ENCODE results near the gene CABLES1.

CABLES1 gene

DNA sequence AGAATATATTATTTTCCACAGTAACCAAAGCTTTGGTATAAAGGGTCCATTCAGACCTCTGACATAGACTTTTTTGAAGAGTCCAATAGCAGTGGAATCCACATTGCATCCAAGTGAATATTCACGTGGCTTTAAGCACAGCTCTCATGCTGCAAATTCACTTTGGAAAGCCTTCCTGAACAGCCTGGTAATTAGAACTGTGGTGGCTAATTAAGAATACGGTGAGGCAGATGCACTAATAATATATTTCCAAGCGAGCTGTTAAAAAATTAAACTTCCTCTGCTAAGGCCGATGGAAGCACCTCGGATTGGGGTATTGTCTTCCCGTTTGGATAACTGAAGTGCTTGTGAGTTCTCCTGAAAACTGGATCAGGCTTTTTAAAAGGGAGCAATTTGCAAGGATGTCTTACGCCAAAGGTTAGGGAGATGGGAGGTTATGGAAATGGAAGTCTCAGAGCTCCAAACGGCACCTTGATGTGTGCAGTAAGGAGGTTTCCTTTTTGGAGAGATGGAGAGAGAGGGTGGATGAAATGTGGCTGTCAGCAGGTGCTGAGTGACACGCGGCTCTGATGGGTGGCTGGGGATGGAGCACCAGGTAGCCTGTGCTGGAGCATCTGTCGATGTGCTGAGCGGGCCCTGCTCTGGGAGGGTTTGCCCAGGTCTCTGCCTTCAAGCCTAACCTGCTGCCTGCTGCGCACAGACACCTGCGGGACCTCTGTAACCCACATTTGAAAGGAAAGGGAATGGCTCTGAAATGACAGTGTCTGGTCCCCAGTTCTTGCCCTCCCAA lies 37.5 kb downstream of the CABLES1 start:
- Histone ChIP-seq H2BK12ac (ENCODE audit: low read length) (no peak overlapping the region), H3K27ac (ENCODE audit: low read depth, low read length) (no peak overlapping the region), H3K9ac (ENCODE audit: low read length) (no peak overlapping the region), H4K8ac (ENCODE audit: low read depth, low read length) (no peak overlapping the region), H3K27me3 (ENCODE audit: insufficient read depth, low read length) (no peaks in the 10 kb centered on the region), H2BK120ac (ENCODE audit: insufficient read depth, low read length, poor library complexity) (no peak overlapping the region), H3K4ac (ENCODE audit: low read depth, low read length) (no peak overlapping the region), H3K14ac (ENCODE audit: low read length) (no peak overlapping the region), H3K4me1 (ENCODE audit: control insufficient read depth in 1 of 2, insufficient read depth in 2 of 2, low read length in 2 of 2) (peaks cover 0 to 7% of the 10 kb centered on the region in 2 experiments), H3K4me2 (ENCODE audit: low read length) (no peak overlapping the region), H3K18ac (ENCODE audit: low read length) (no peak overlapping the region), H3K9me3 (ENCODE audit: insufficient read depth, low read depth, low read length) (peaks cover 2% of the 10 kb centered on the region), H2AFZ (ENCODE audit: insufficient read depth, low read length, poor library complexity) (no peak overlapping the region), H2AK5ac (ENCODE audit: low read length) (no peak overlapping the region), H2BK5ac (ENCODE audit: low read depth, low read length, poor library complexity) (no peak overlapping the region), H3K36me3 (ENCODE audit: control insufficient read depth in 1 of 2, insufficient read depth in 2 of 2, low read length in 2 of 2) (no peaks in the 10 kb centered on the region), H3K79me1 (ENCODE audit: low read length) (no peaks in the 10 kb centered on the region), H4K12ac (ENCODE audit: low read depth, low read length) (no peak overlapping the region), H3K23ac (ENCODE audit: low read length) (no peak overlapping the region), H3K4me3 (ENCODE audit: low read depth, low read length) (no peak overlapping the region), H3K79me2 (ENCODE audit: control insufficient read depth, insufficient read depth, low read length, poor library complexity) (no peaks in the 10 kb centered on the region), H4K91ac (ENCODE audit: low read depth, low read length) (no peak overlapping the region)
- DNase-seq, result no peak
- WGBS (ENCODE audit: extremely low coverage, insufficient coverage, insufficient read length), result no CpG with 5 or more reads among the region's 14 CpGs

DNA sequence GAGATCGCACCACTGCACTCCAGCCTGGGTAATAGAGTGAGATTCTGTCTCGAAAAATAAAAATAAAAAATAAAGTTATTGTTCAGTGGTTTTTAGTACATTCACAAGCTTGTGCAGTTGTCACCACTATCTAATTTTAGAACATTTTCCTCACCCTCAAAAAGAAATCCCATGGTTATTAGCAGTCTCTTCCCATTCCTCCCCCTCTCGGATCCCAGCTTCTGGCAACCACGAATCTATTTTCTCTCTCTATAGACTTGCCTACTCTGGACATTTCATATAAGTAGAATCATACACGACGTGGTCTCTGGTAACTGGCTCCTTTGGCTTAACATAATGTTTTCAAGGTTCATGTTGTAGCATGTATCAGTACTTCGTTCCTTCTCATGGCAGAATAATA lies 38.6 kb downstream of the CABLES1 start:
- H3K18ac ChIP-seq (ENCODE audit: low read length), result no peak overlapping the region
- no CpG with 5 or more reads among the region's 7 CpGs for WGBS (ENCODE audit: extremely low coverage, insufficient coverage, insufficient read length)
- no peak overlapping the region for H4K12ac ChIP-seq (ENCODE audit: low read depth, low read length)
- H2BK120ac ChIP-seq (ENCODE audit: insufficient read depth, low read length, poor library complexity), result no peak overlapping the region
- H4K91ac ChIP-seq (ENCODE audit: low read depth, low read length), result no peak overlapping the region
- no peaks in the 10 kb centered on the region for H3K27me3 ChIP-seq (ENCODE audit: insufficient read depth, low read length)
- H3K9me3 ChIP-seq (ENCODE audit: insufficient read depth, low read depth, low read length), result peaks cover 2% of the 10 kb centered on the region
- no peak overlapping the region for H3K14ac ChIP-seq (ENCODE audit: low read length)
- H3K4ac ChIP-seq (ENCODE audit: low read depth, low read length), result no peak overlapping the region
- H3K23ac ChIP-seq (ENCODE audit: low read length), result no peak overlapping the region
- H2AFZ ChIP-seq (ENCODE audit: insufficient read depth, low read length, poor library complexity), result no peak overlapping the region
- DNase-seq, result no peak
- no peak overlapping the region for H2AK5ac ChIP-seq (ENCODE audit: low read length)
- H3K4me1 ChIP-seq (ENCODE audit: control insufficient read depth in 1 of 2, insufficient read depth in 2 of 2, low read length in 2 of 2), result peaks cover 0 to 3% of the 10 kb centered on the region in 2 experiments
- H3K4me3 ChIP-seq (ENCODE audit: low read depth, low read length), result no peak overlapping the region
- no peaks in the 10 kb centered on the region for H3K79me1 ChIP-seq (ENCODE audit: low read length)
- H3K9ac ChIP-seq (ENCODE audit: low read length), result no peak overlapping the region
- H4K8ac ChIP-seq (ENCODE audit: low read depth, low read length), result no peak overlapping the region
- no peak overlapping the region for H2BK12ac ChIP-seq (ENCODE audit: low read length)
- no peak overlapping the region for H2BK5ac ChIP-seq (ENCODE audit: low read depth, low read length, poor library complexity)
- H3K4me2 ChIP-seq (ENCODE audit: low read length), result no peak overlapping the region
- H3K36me3 ChIP-seq (ENCODE audit: control insufficient read depth in 1 of 2, insufficient read depth in 2 of 2, low read length in 2 of 2), result no peaks in the 10 kb centered on the region
- no peaks in the 10 kb centered on the region for H3K79me2 ChIP-seq (ENCODE audit: control insufficient read depth, insufficient read depth, low read length, poor library complexity)
- no peak overlapping the region for H3K27ac ChIP-seq (ENCODE audit: low read depth, low read length)

- H3K23ac ChIP-seq (ENCODE audit: low read length), result no peak overlapping the region
- no peaks in the 10 kb centered on the region for H3K27me3 ChIP-seq (ENCODE audit: insufficient read depth, low read length)
- H3K9ac ChIP-seq (ENCODE audit: low read length), result no peak overlapping the region
- H4K12ac ChIP-seq (ENCODE audit: low read depth, low read length), result no peak overlapping the region
- H2BK12ac ChIP-seq (ENCODE audit: low read length), result no peak overlapping the region
- no peak overlapping the region for H2AFZ ChIP-seq (ENCODE audit: insufficient read depth, low read length, poor library complexity)
- DNase-seq, result no peak
- H3K4ac ChIP-seq (ENCODE audit: low read depth, low read length), result no peak overlapping the region
- H3K14ac ChIP-seq (ENCODE audit: low read length), result no peak overlapping the region
- no peak overlapping the region for H3K18ac ChIP-seq (ENCODE audit: low read length)
- no peaks in the 10 kb centered on the region for H3K79me1 ChIP-seq (ENCODE audit: low read length)
- no peaks in the 10 kb centered on the region for H3K36me3 ChIP-seq (ENCODE audit: control insufficient read depth in 1 of 2, insufficient read depth in 2 of 2, low read length in 2 of 2)
- no peak overlapping the region for H4K91ac ChIP-seq (ENCODE audit: low read depth, low read length)
- no peak overlapping the region for H3K27ac ChIP-seq (ENCODE audit: low read depth, low read length)
- no peaks in the 10 kb centered on the region for H3K79me2 ChIP-seq (ENCODE audit: control insufficient read depth, insufficient read depth, low read length, poor library complexity)
- H2BK120ac ChIP-seq (ENCODE audit: insufficient read depth, low read length, poor library complexity), result no peak overlapping the region
- no peak overlapping the region for H2AK5ac ChIP-seq (ENCODE audit: low read length)
- no peak overlapping the region for H3K4me2 ChIP-seq (ENCODE audit: low read length)
- no CpG with 5 or more reads among the region's 17 CpGs for WGBS (ENCODE audit: extremely low coverage, insufficient coverage, insufficient read length)
- no peak overlapping the region for H2BK5ac ChIP-seq (ENCODE audit: low read depth, low read length, poor library complexity)
- no peak overlapping the region for H3K4me3 ChIP-seq (ENCODE audit: low read depth, low read length)
- H4K8ac ChIP-seq (ENCODE audit: low read depth, low read length), result no peak overlapping the region
- H3K4me1 ChIP-seq (ENCODE audit: control insufficient read depth in 1 of 2, insufficient read depth in 2 of 2, low read length in 2 of 2), result no peaks in the 10 kb centered on the region
- peaks cover 2% of the 10 kb centered on the region for H3K9me3 ChIP-seq (ENCODE audit: insufficient read depth, low read depth, low read length)
Measured at GRCh38 chr18:23176701-23177432, 41.6 kb downstream of the CABLES1 start.

- Histone ChIP-seq H3K14ac (ENCODE audit: low read length) (no peak overlapping the region), H2BK5ac (ENCODE audit: low read depth, low read length, poor library complexity) (no peak overlapping the region), H2AK5ac (ENCODE audit: low read length) (no peak overlapping the region), H3K27me3 (ENCODE audit: insufficient read depth, low read length) (no peaks in the 10 kb centered on the region), H3K79me1 (ENCODE audit: low read length) (no peaks in the 10 kb centered on the region), H4K12ac (ENCODE audit: low read depth, low read length) (no peak overlapping the region), H4K91ac (ENCODE audit: low read depth, low read length) (no peak overlapping the region), H3K27ac (ENCODE audit: low read depth, low read length) (no peak overlapping the region), H4K8ac (ENCODE audit: low read depth, low read length) (no peak overlapping the region), H3K9ac (ENCODE audit: low read length) (no peak overlapping the region), H3K9me3 (ENCODE audit: insufficient read depth, low read depth, low read length) (peaks cover 2% of the 10 kb centered on the region), H3K79me2 (ENCODE audit: control insufficient read depth, insufficient read depth, low read length, poor library complexity) (no peaks in the 10 kb centered on the region), H2BK12ac (ENCODE audit: low read length) (no peak overlapping the region), H3K23ac (ENCODE audit: low read length) (no peak overlapping the region), H2BK120ac (ENCODE audit: insufficient read depth, low read length, poor library complexity) (no peak overlapping the region), H3K18ac (ENCODE audit: low read length) (no peak overlapping the region), H3K4ac (ENCODE audit: low read depth, low read length) (no peak overlapping the region), H3K36me3 (ENCODE audit: control insufficient read depth in 1 of 2, insufficient read depth in 2 of 2, low read length in 2 of 2) (no peaks in the 10 kb centered on the region), H3K4me1 (ENCODE audit: control insufficient read depth in 1 of 2, insufficient read depth in 2 of 2, low read length in 2 of 2) (no peaks in the 10 kb centered on the region), H3K4me3 (ENCODE audit: low read depth, low read length) (no peak overlapping the region), H3K4me2 (ENCODE audit: low read length) (no peak overlapping the region), H2AFZ (ENCODE audit: insufficient read depth, low read length, poor library complexity) (no peak overlapping the region)
- no CpG with 5 or more reads among the region's 13 CpGs for WGBS (ENCODE audit: extremely low coverage, insufficient coverage, insufficient read length)
- no peak for DNase-seq
Measured at GRCh38 chr18:23177433-23178072, 42.3 kb downstream of the CABLES1 start.
